Neural cell (in vitro differentiated cells): ENCODE data around the gene EFCC1. TPM values are rescaled to one million over a fixed set of nuclear protein-coding genes. Genes with fewer than 3 reads are reported as not detected.

ENCODE experiments used
- H2AFZ ChIP-seq: fragments of 200-600, 300-800 bp; sonication (generic), shearing (Covaris generic); 2 replicates; pipeline ENCODE4 v1.6.0; 2014; ENCODE audit warnings: low read depth, mild to moderate bottlenecking, antibody characterized with exemption, low read length, moderate library complexity
- H3F3A ChIP-seq: fragments of 200-600 bp; shearing (Covaris generic); 2 replicates; pipeline ENCODE4 v1.6.1; 2016; ENCODE audit warnings: mild to moderate bottlenecking, moderate library complexity, mixed read lengths, antibody characterized with exemption, low read length; ENCODE audit not compliant: insufficient read depth, poor library complexity, severe bottlenecking
- H3K27ac ChIP-seq: fragments of 200-600, 300-800 bp; sonication (generic), shearing (Covaris generic); 2 replicates; pipeline ENCODE4 v1.5.1; 2014; ENCODE audit warnings: mild to moderate bottlenecking, low read length, moderate library complexity
- H3K27me3 ChIP-seq: fragments of 300-800, 200-600 bp; sonication (generic), shearing (Covaris generic); 2 replicates; pipeline ENCODE4 v1.6.0; 2014; ENCODE audit warnings: mild to moderate bottlenecking, low read depth, low read length, moderate library complexity; ENCODE audit not compliant: insufficient read depth
- H3K36me3 ChIP-seq: fragments of 300-800, 200-600 bp; sonication (generic), shearing (Covaris generic); 2 replicates; pipeline ENCODE4 v1.5.1; 2014; ENCODE audit warnings: mild to moderate bottlenecking, antibody characterized with exemption, low read length, moderate library complexity; ENCODE audit not compliant: insufficient read depth
- H3K4me2 ChIP-seq: fragments of 300-800, 200-600 bp; sonication (generic), shearing (Covaris generic); 2 replicates; pipeline ENCODE4 v1.6.0; 2014; ENCODE audit warnings: mild to moderate bottlenecking, low read length
- H3K4me3 ChIP-seq: fragments of 300-800, 200-600 bp; sonication (generic), shearing (Covaris generic); 2 replicates; pipeline ENCODE4 v1.5.1; 2014; ENCODE audit warnings: mild to moderate bottlenecking, low read length, moderate library complexity
- H3K79me2 ChIP-seq: fragments of 200-600 bp; shearing (Covaris generic); replicated peaks from 2 replicates; pipeline ENCODE4 v1.6.0; 2014; ENCODE audit warnings: mild to moderate bottlenecking, low read length, moderate library complexity; ENCODE audit not compliant: insufficient read depth
- H3K9ac ChIP-seq: fragments of 300-800, 200-600 bp; sonication (generic), shearing (Covaris generic); 2 replicates; pipeline ENCODE4 v1.6.1; 2016; ENCODE audit warnings: mild to moderate bottlenecking, low read length, mixed read lengths
- H3K9me2 ChIP-seq: fragments of 200-600 bp; shearing (Covaris generic); 2 replicates; pipeline ENCODE4 v1.6.1; 2016; ENCODE audit warnings: mild to moderate bottlenecking, low read length, mixed read lengths; ENCODE audit not compliant: insufficient read depth
- H3K9me3 ChIP-seq: fragments of 200-600, 300-800 bp; sonication (generic), shearing (Covaris generic); 2 replicates; pipeline ENCODE4 v1.6.1; 2016; ENCODE audit warnings: mild to moderate bottlenecking, mixed run types, low read length, moderate library complexity, mixed read lengths
- H4K20me1 ChIP-seq: fragments of 200-600 bp; shearing (Covaris generic); 2 replicates; pipeline ENCODE4 v1.6.1; 2016; ENCODE audit warnings: mild to moderate bottlenecking, mixed run types; ENCODE audit not compliant: insufficient read depth
- EP300 ChIP-seq: fragments of 450-650 bp; conservative IDR thresholded peaks from 2 replicates; pipeline ENCODE4 v1.6.1; 2014; ENCODE audit warnings: antibody characterized with exemption, mild to moderate bottlenecking, moderate library complexity; ENCODE audit not compliant: poor library complexity, severe bottlenecking
- EZH2 ChIP-seq: fragments of 200-600, 300-800 bp; shearing (Covaris generic), sonication (generic); IDR thresholded peaks from 2 replicates; pipeline ENCODE4 v1.6.1; 2014; ENCODE audit warnings: antibody characterized with exemption, low read length, borderline replicate concordance, mild to moderate bottlenecking; ENCODE audit not compliant: insufficient read depth, poor library complexity, severe bottlenecking
- MXI1 ChIP-seq: fragments of 450-650 bp; conservative IDR thresholded peaks from 2 replicates; pipeline ENCODE4 v1.6.1; 2014; ENCODE audit warnings: antibody characterized with exemption, mild to moderate bottlenecking; ENCODE audit not compliant: poor library complexity, severe bottlenecking
- POLR2AphosphoS5 ChIP-seq: IDR thresholded peaks from 2 replicates; pipeline ENCODE4 v1.6.1; 2012
- RAD21 ChIP-seq: fragments of 450-650 bp; conservative IDR thresholded peaks from 2 replicates; pipeline ENCODE4 v1.6.1; 2014; ENCODE audit warnings: antibody characterized with exemption, mild to moderate bottlenecking, moderate library complexity
- SMC3 ChIP-seq: fragments of 450-650 bp; conservative IDR thresholded peaks from 2 replicates; pipeline ENCODE4 v1.6.1; 2014; ENCODE audit warnings: antibody characterized with exemption, mild to moderate bottlenecking, moderate library complexity; ENCODE audit not compliant: poor library complexity
- TAF1 ChIP-seq: IDR thresholded peaks from 2 replicates; pipeline ENCODE4 v1.6.1; 2012; ENCODE audit warnings: low read depth
- polyA plus RNA-seq: library from polyadenylated mRNA; depleted of rRNA; stranded (reverse); fragments of >200 nt; gene quantifications from 2 replicates; pipeline ENCODE4 v1.2.3, GENCODE V29; 2014
- TF ChIP-seq, protein P1 (sequence below): fragments of 450-650 bp; IDR thresholded peaks from 2 replicates; pipeline ENCODE4 v1.5.1; 2014; ENCODE audit warnings: antibody characterized with exemption, mild to moderate bottlenecking, moderate library complexity; ENCODE audit not compliant: poor library complexity, severe bottlenecking
- TF ChIP-seq, protein P2 (sequence below): IDR thresholded peaks from 2 replicates; pipeline ENCODE4 v1.6.1; 2012; ENCODE audit warnings: borderline replicate concordance

The EFCC1 gene
- polyA plus RNA-seq, 1 donor from 2014 or later = not detected

DNA sequence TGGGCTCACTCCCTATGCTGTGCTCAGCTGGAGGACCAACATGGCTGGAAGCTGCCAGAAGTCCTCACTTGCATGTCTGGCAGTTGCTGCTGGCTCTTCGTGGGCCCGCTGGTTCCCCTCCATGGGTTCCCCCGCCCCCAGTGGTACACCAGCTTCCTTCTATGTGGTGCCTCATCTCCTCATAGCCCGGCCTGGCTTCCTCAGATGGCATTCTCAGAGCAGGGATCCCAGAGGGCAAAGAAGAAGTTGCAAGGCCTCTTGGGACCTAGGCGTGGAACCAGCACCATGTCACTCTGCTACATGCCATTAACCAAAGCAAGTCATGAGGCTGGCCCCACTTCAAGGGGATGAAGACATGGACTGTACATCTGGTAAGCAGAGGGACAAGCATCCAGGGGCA, 4.4 kb upstream of the EFCC1 start:
- Histone ChIP-seq H3K4me2 (no peak overlapping the region), H3K79me2 (no peaks in the 10 kb centered on the region), H3K27me3 (peaks cover 19% of the 10 kb centered on the region), H3K9me2 (no peaks in the 10 kb centered on the region), H3K27ac (no peak overlapping the region), H4K20me1 (no peaks in the 10 kb centered on the region), H3F3A (no peaks in the 10 kb centered on the region), H3K9ac (no peak overlapping the region), H2AFZ (no peak overlapping the region), H3K4me3 (no peak overlapping the region), H3K36me3 (no peaks in the 10 kb centered on the region), H3K9me3 (no peaks in the 10 kb centered on the region)
- TF ChIP-seq EZH2 (no peak), EP300 (no peak), RAD21 (no peak), MXI1 (no peak), SMC3 (no peak), POLR2AphosphoS5 (no peak), TAF1 (no peak)
- TF ChIP-seq, protein P1, sequence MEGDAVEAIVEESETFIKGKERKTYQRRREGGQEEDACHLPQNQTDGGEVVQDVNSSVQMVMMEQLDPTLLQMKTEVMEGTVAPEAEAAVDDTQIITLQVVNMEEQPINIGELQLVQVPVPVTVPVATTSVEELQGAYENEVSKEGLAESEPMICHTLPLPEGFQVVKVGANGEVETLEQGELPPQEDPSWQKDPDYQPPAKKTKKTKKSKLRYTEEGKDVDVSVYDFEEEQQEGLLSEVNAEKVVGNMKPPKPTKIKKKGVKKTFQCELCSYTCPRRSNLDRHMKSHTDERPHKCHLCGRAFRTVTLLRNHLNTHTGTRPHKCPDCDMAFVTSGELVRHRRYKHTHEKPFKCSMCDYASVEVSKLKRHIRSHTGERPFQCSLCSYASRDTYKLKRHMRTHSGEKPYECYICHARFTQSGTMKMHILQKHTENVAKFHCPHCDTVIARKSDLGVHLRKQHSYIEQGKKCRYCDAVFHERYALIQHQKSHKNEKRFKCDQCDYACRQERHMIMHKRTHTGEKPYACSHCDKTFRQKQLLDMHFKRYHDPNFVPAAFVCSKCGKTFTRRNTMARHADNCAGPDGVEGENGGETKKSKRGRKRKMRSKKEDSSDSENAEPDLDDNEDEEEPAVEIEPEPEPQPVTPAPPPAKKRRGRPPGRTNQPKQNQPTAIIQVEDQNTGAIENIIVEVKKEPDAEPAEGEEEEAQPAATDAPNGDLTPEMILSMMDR = no peak
- TF ChIP-seq, protein P2, sequence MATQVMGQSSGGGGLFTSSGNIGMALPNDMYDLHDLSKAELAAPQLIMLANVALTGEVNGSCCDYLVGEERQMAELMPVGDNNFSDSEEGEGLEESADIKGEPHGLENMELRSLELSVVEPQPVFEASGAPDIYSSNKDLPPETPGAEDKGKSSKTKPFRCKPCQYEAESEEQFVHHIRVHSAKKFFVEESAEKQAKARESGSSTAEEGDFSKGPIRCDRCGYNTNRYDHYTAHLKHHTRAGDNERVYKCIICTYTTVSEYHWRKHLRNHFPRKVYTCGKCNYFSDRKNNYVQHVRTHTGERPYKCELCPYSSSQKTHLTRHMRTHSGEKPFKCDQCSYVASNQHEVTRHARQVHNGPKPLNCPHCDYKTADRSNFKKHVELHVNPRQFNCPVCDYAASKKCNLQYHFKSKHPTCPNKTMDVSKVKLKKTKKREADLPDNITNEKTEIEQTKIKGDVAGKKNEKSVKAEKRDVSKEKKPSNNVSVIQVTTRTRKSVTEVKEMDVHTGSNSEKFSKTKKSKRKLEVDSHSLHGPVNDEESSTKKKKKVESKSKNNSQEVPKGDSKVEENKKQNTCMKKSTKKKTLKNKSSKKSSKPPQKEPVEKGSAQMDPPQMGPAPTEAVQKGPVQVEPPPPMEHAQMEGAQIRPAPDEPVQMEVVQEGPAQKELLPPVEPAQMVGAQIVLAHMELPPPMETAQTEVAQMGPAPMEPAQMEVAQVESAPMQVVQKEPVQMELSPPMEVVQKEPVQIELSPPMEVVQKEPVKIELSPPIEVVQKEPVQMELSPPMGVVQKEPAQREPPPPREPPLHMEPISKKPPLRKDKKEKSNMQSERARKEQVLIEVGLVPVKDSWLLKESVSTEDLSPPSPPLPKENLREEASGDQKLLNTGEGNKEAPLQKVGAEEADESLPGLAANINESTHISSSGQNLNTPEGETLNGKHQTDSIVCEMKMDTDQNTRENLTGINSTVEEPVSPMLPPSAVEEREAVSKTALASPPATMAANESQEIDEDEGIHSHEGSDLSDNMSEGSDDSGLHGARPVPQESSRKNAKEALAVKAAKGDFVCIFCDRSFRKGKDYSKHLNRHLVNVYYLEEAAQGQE = no peak

DNA sequence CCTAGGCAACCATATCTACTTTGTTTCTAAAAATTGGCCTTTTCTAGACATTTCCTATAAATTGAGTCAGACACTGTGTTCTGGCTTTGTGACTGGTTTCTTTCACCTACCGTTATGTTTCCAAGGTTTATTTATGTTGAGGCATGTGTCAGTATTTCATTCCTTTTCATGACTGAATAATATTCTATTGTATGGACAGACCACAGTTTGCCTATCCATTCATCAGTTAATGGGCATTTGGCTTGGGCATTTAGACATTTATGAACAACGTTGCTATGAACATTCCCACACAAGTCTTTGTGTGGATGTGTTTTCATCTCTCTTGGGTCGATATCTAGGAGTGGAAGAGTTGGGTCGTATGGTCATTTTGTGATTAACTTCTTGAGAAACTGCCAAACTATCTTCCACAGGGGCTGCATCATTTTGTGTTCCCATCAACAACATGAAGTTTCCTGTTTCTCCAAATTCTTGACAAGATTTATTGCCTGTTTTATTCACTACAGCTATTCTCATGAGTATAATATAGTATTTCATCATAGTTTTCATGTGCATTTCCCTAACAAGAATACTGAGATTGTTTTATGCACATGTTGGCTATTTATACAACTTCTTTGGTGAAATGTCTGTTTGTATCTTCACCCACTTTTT, 3.5 kb upstream of the EFCC1 start:
- Histone ChIP-seq H3K36me3 (no peaks in the 10 kb centered on the region), H3K27me3 (peaks cover 28% of the 10 kb centered on the region), H4K20me1 (no peaks in the 10 kb centered on the region), H3K9me2 (no peaks in the 10 kb centered on the region), H3K27ac (no peak overlapping the region), H3K4me3 (no peak overlapping the region), H3K4me2 (no peak overlapping the region), H2AFZ (no peak overlapping the region), H3K9ac (no peak overlapping the region), H3K79me2 (no peaks in the 10 kb centered on the region), H3F3A (no peaks in the 10 kb centered on the region), H3K9me3 (no peaks in the 10 kb centered on the region)
- no peak for TF ChIP-seq RAD21
- TF ChIP-seq EZH2 = no peak
- TF ChIP-seq, protein P1 = no peak
- TF ChIP-seq POLR2AphosphoS5 = no peak
- no peak for TF ChIP-seq EP300
- TF ChIP-seq SMC3 = no peak
- TF ChIP-seq, protein P2 = no peak
- TF ChIP-seq MXI1 = no peak
- no peak for TF ChIP-seq TAF1
